NCI-H2081 treated with DMSO at 0.1 percent for 48 hours (cell line): Measurements from ENCODE around the gene PALD1.

Experiments used
- DNase-seq: peaks from one replicate; lab custom pipeline; 2025; lab: John Stamatoyannopoulos, UW

Gene PALD1

GRCh38 chr10:70507966-70508365 lies 29.4 kb downstream of the PALD1 start:
- DNase-seq = no peak

GRCh38 chr10:70508912-70509756 lies 30.6 kb downstream of the PALD1 start:
- no peak for DNase-seq

GRCh38 chr10:70509757-70510147 lies 31.2 kb downstream of the PALD1 start:
- DNase-seq = no peak

GRCh38 chr10:70510453-70510852 lies 31.9 kb downstream of the PALD1 start:
- DNase-seq = no peak

- no peak for DNase-seq
Measured at GRCh38 chr10:70510904-70511303, 32.3 kb downstream of the PALD1 start.

GRCh38 chr10:70512149-70512639 lies 33.6 kb downstream of the PALD1 start:
- DNase-seq = no peak

- DNase-seq = no peak
Measured at GRCh38 chr10:70513848-70514309, 35.3 kb downstream of the PALD1 start.

- DNase-seq = no peak
Measured at GRCh38 chr10:70514591-70514990, 36.0 kb downstream of the PALD1 start.

- DNase-seq = no peak
Measured at GRCh38 chr10:70515035-70515667, 36.6 kb downstream of the PALD1 start.

GRCh38 chr10:70518695-70519094 lies 40.1 kb downstream of the PALD1 start:
- DNase-seq = no peak

GRCh38 chr10:70523057-70523456 lies 44.5 kb downstream of the PALD1 start:
- DNase-seq = no peak

GRCh38 chr10:70523549-70523948 lies 45.0 kb downstream of the PALD1 start:
- no peak for DNase-seq

- no peak for DNase-seq
Measured at GRCh38 chr10:70528314-70528713, 49.7 kb downstream of the PALD1 start.

GRCh38 chr10:70528741-70529362 lies 50.3 kb downstream of the PALD1 start:
- DNase-seq = no peak

GRCh38 chr10:70529848-70530247 lies 51.3 kb downstream of the PALD1 start:
- no peak for DNase-seq

- DNase-seq = no peak
Measured at GRCh38 chr10:70530315-70530714, 51.7 kb downstream of the PALD1 start.

- DNase-seq = no peak
Measured at GRCh38 chr10:70532554-70533188, 54.1 kb downstream of the PALD1 start.

GRCh38 chr10:70533189-70533558 lies 54.6 kb downstream of the PALD1 start:
- no peak for DNase-seq

- no peak for DNase-seq
Measured at GRCh38 chr10:70534281-70534680, 55.7 kb downstream of the PALD1 start.

GRCh38 chr10:70535001-70535400 lies 56.4 kb downstream of the PALD1 start:
- DNase-seq = no peak

GRCh38 chr10:70535451-70535850 lies 56.9 kb downstream of the PALD1 start:
- no peak for DNase-seq

GRCh38 chr10:70536196-70536861 lies 57.8 kb downstream of the PALD1 start:
- DNase-seq = no peak
